GM12878 (cell line): ENCODE data around the gene ERI2. TPM values are rescaled to one million over a fixed set of nuclear protein-coding genes. Genes with fewer than 3 reads are reported as not detected.

Source experiments
- ATAC-seq: fragments of 200-7000 bp; cut with Tn5 transposase; 3 replicates; pipeline ENCODE4 v1.9.1; 2020; ENCODE audit warnings: mild to moderate bottlenecking, moderate library complexity
- BruUV-seq: library from RNA; stranded (reverse); fragments of 400-500 nt; replicated peaks from 2 replicates; lab custom pipeline; 2021; lab: Mats Ljungman, UMichigan
- CTCF ChIA-PET: fragments of 300-600 bp; sonication (Branson Sonifier 250); formaldehyde crosslinking; extraction: SDS; loops from one replicate; lab custom pipeline; 2021; ENCODE audit warnings: inconsistent platforms; lab: Yijun Ruan, JAX
- POLR2A ChIA-PET: fragments of 350-600 bp; formaldehyde crosslinking; extraction: SDS; loops from one replicate; lab custom pipeline; 2021; ENCODE audit warnings: inconsistent platforms; lab: Charles Lee
- RAD21 ChIA-PET: fragments of 300-600 bp; sonication (Branson Sonifier 250); formaldehyde crosslinking; loops from one replicate; lab custom pipeline; 2023; ENCODE audit warnings: antibody characterized with exemption; ENCODE audit not compliant: unreplicated experiment; lab: Charles Lee
- SMC1A ChIA-PET: fragments of 300-600 bp; sonication (Branson Sonifier 250); formaldehyde crosslinking; loops from one replicate; lab custom pipeline; 2023; ENCODE audit not compliant: unreplicated experiment, uncharacterized antibody; lab: Charles Lee
- DNase-seq: peaks from one replicate; pipeline ENCODE4 v3.0.0-alpha.2; 2011; ENCODE audit warnings: low read depth, low spot score
- FAIRE-seq: peaks from 3 replicates; lab custom pipeline; 2011; peaks lifted over from hg19 to GRCh38; lab: Jason Lieb, UNC
- H2AFZ ChIP-seq: 2 replicates; pipeline ENCODE4 v1.6.0; 2011; ENCODE audit warnings: low read depth, low read length, control low read depth; ENCODE audit not compliant: control insufficient read depth
- H3K27ac ChIP-seq: 2 replicates; pipeline ENCODE4 v1.5.1; 2011; ENCODE audit warnings: control low read depth; ENCODE audit not compliant: control insufficient read depth, insufficient read depth
- H3K27me3 ChIP-seq, 2 experiments: replicated peaks in 1 of 2; 2 replicates each; pipeline versions ENCODE4 v1.6.0 to v1.6.1; 2011; ENCODE audit warnings: low read length in 1 of 2; ENCODE audit not compliant: control insufficient read depth in 2 of 2, insufficient read depth in 2 of 2
- H3K36me3 ChIP-seq, 2 experiments: 2 replicates each; pipeline ENCODE4 v1.5.1; 2011; ENCODE audit warnings: low read length in 1 of 2; ENCODE audit not compliant: control insufficient read depth in 2 of 2, insufficient read depth in 2 of 2
- H3K4me1 ChIP-seq: 2 replicates; pipeline ENCODE4 v1.6.1; 2011; ENCODE audit warnings: mild to moderate bottlenecking, low read length, moderate library complexity, mixed read lengths; ENCODE audit not compliant: control insufficient read depth, insufficient read depth
- H3K4me2 ChIP-seq: 2 replicates; pipeline ENCODE4 v1.6.0; 2011; ENCODE audit warnings: control low read depth; ENCODE audit not compliant: control insufficient read depth, insufficient read depth
- H3K4me3 ChIP-seq: fragments of 200-600 bp; sonication (generic); 2 replicates; pipeline ENCODE4 v1.5.1; 2016
- H3K79me2 ChIP-seq: 2 replicates; pipeline ENCODE4 v1.6.0; 2011; ENCODE audit warnings: low read length; ENCODE audit not compliant: control insufficient read depth, insufficient read depth
- H3K9ac ChIP-seq: 2 replicates; pipeline ENCODE4 v1.8.0; 2011; ENCODE audit warnings: low read length, control low read depth, mixed read lengths; ENCODE audit not compliant: control insufficient read depth, insufficient read depth
- H3K9me3 ChIP-seq: replicated peaks from 3 replicates; pipeline ENCODE4 v1.5.1; 2011; ENCODE audit warnings: mild to moderate bottlenecking, low read length; ENCODE audit not compliant: control insufficient read depth, insufficient read depth
- H4K20me1 ChIP-seq: 2 replicates; pipeline ENCODE4 v1.6.0; 2011; ENCODE audit not compliant: control insufficient read depth, insufficient read depth
- CBX3 ChIP-seq: fragments of 200-600 bp; sonication (generic); IDR thresholded peaks from 2 replicates; pipeline ENCODE4 v1.6.1; 2016; ENCODE audit warnings: low read depth, borderline replicate concordance
- LARP7 ChIP-seq: fragments of 450-650 bp; IDR thresholded peaks from 2 replicates; pipeline ENCODE4 v1.6.1; 2017; ENCODE audit warnings: mild to moderate bottlenecking
- MEF2A ChIP-seq: IDR thresholded peaks from 2 replicates; pipeline ENCODE4 v1.6.1; 2011; ENCODE audit warnings: low read depth, mild to moderate bottlenecking, low read length, moderate library complexity; ENCODE audit not compliant: insufficient read depth
- MYB ChIP-seq: fragments of 150-350 bp; IDR thresholded peaks from 2 replicates; pipeline ENCODE4 v1.6.1; 2014; ENCODE audit warnings: mild to moderate bottlenecking, low read depth, low read length, borderline replicate concordance
- NBN ChIP-seq: fragments of 450-650 bp; IDR thresholded peaks from 2 replicates; pipeline ENCODE4 v1.6.1; 2016
- NFYA ChIP-seq: IDR thresholded peaks from 2 replicates; pipeline ENCODE4 v1.6.1; 2011; ENCODE audit warnings: low read depth, mild to moderate bottlenecking, low read length, improper control_type of control experiment, borderline replicate concordance
- NR2C1 ChIP-seq: fragments of 450-650 bp; IDR thresholded peaks from 2 replicates; pipeline ENCODE4 v1.6.1; 2017; ENCODE audit warnings: antibody characterized with exemption, mild to moderate bottlenecking, moderate library complexity
- NRF1 ChIP-seq: conservative IDR thresholded peaks from 2 replicates; pipeline ENCODE4 v1.6.1; 2011; ENCODE audit warnings: mild to moderate bottlenecking, low read depth, low read length, improper control_type of control experiment
- POU2F2 ChIP-seq: IDR thresholded peaks from 3 replicates; pipeline ENCODE4 v1.6.1; 2011; ENCODE audit warnings: low read depth, mild to moderate bottlenecking, low read length, borderline replicate concordance
- RELB ChIP-seq: fragments of 450-650 bp; IDR thresholded peaks from 2 replicates; pipeline ENCODE4 v1.6.1; 2017; ENCODE audit warnings: low read depth, mild to moderate bottlenecking, moderate library complexity
- SMARCA5 ChIP-seq: fragments of 450-650 bp; IDR thresholded peaks from 2 replicates; pipeline ENCODE4 v1.6.1; 2017; ENCODE audit warnings: mild to moderate bottlenecking
- STAT3 ChIP-seq: IDR thresholded peaks from 2 replicates; pipeline ENCODE4 v1.6.1; 2011; ENCODE audit warnings: low read depth, low read length, improper control_type of control experiment
- TCF7 ChIP-seq: IDR thresholded peaks from 2 replicates; pipeline ENCODE4 v1.6.1; 2014; ENCODE audit warnings: antibody characterized with exemption, borderline replicate concordance
- USF2 ChIP-seq: IDR thresholded peaks from 2 replicates; pipeline ENCODE4 v1.6.1; 2011; ENCODE audit warnings: low read depth, low read length, improper control_type of control experiment, borderline replicate concordance
- YY1 ChIP-seq: IDR thresholded peaks from 2 replicates; pipeline ENCODE4 v1.6.1; 2011; ENCODE audit warnings: low read depth, mild to moderate bottlenecking, low read length
- ZNF207 ChIP-seq: fragments of 450-650 bp; IDR thresholded peaks from 2 replicates; pipeline ENCODE4 v1.6.1; 2014; ENCODE audit warnings: antibody characterized with exemption, mild to moderate bottlenecking, borderline replicate concordance
- ZNF274 ChIP-seq: IDR thresholded peaks from one replicate; pipeline ENCODE4 v1.8.0; 2011; ENCODE audit not compliant: insufficient read length, insufficient read depth
- ZZZ3 ChIP-seq: IDR thresholded peaks from 2 replicates; pipeline ENCODE4 v1.6.1; 2011; ENCODE audit warnings: low read depth; ENCODE audit not compliant: control insufficient read depth, insufficient read length
- WGBS: methylation state at CpG from one replicate; pipeline ENCODE4 v1.1.6; 2016; ENCODE audit warnings: low lambda C conversion rate; ENCODE audit not compliant: insufficient replicate concordance, insufficient coverage; ENCODE audit errors: missing lambda C conversion rate; 5-methylcytosine and 5-hydroxymethylcytosine counted together
- in situ Hi-C: fragments of 300-500 bp; cut with MboI; formaldehyde crosslinking; loops from 9 replicates; pipeline ENCODE4 v1.14.3; 2018; ENCODE audit warnings: mixed read lengths
- intact Hi-C: fragments of 100-400 bp; cut with micrococcal nuclease; formaldehyde crosslinking; loops from one replicate; pipeline ENCODE4 v1.14.2; 2022; ENCODE audit not compliant: unreplicated experiment
- polyA plus RNA-seq, 11 experiments: library from polyadenylated mRNA; depleted of rRNA in 4 of 11; unstranded in 6 of 11; stranded (reverse) in 5 of 11; fragments of >200 nt; fragmentation: Nextera tagmentation in 4 of 11; fragmentation: Illumina TruSeq in 1 of 11; extraction: Ambion mirVana in 4 of 11; extraction: Trizol in 1 of 11; gene quantifications; 1 replicate in 1 of 11; 2 replicates in 10 of 11; pipeline versions ENCODE4 v1.2.1 to v1.2.3, GENCODE V29; 2011 to 2016; ENCODE audit warnings: inconsistent platforms in 2 of 11, missing spikeins in 2 of 11, low read depth in 1 of 11
- total RNA-seq, 4 experiments: library from RNA; depleted of rRNA in 3 of 4; stranded (reverse); fragments of >200 nt in 3 of 4; fragmentation: Illumina TruSeq in 1 of 4; extraction: Trizol in 1 of 4; gene quantifications; 2 replicates each; pipeline versions ENCODE4 v1.2.1 to v1.2.3, GENCODE V29; 2013 to 2021
- TF ChIP-seq, protein P1 (sequence below): fragments of 450-650 bp; IDR thresholded peaks from 2 replicates; pipeline ENCODE4 v1.6.1; 2014; ENCODE audit warnings: mild to moderate bottlenecking

ERI2 gene
- total and polyA plus RNA-seq, 10 of the 15 experiments (the other 5 are each of a cell fraction or from before 2014, with no cell fraction given) = 7.7 to 35.5 (median 19.2) TPM

- TF ChIP-seq CBX3 = no peak
- TF ChIP-seq, all 136 proteins: peak for 0
These were observed 55.7 kb downstream of the ERI2 start (continued) for GRCh38 chr16:20750558-20750957.

DNA sequence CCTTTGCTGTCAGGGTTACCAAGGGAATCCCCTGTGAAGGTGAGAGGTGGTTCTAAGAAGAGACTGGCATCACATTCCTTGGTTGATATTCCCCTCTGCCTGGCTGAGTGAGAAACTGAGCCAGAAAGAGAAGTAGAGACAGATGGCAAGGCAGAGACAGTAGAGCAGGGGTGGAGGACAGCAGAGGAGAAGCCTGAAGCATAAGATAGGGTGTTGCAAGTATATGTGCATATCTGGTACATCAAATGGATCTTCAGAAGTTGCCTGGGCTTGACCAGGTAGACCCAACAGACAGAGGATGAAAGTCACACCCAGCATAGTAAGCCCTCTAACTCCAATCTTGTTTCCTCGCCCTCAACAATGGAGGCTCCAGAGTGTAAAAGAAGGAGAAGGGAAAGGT, 56.8 kb downstream of the ERI2 start:
- no peaks in the 10 kb centered on the region for H3K36me3 ChIP-seq
- H3K4me3 ChIP-seq = no peak overlapping the region
- no peak overlapping the region for H3K27ac ChIP-seq
- no peak for DNase-seq
- H3K9me3 ChIP-seq = no peaks in the 10 kb centered on the region; the same call in 1 of the 3 replicates
- WGBS = 10% methylated on average over 1 of the region's 1 CpG
- H3K9ac ChIP-seq = no peak overlapping the region
- CTCF ChIA-PET = no interaction called here
- TF ChIP-seq POU2F2 (no peak), TCF7 (no peak), NRF1 (no peak), NFYA (no peak), SMARCA5 (no peak), YY1 (no peak), NR2C1 (no peak), LARP7 (no peak), ZZZ3 (no peak), STAT3 (no peak), MEF2A (no peak), ZNF207 (no peak), ZNF274 (no peak), USF2 (no peak), NBN (no peak), MYB (no peak), RELB (no peak)
- TF ChIP-seq, protein P1, sequence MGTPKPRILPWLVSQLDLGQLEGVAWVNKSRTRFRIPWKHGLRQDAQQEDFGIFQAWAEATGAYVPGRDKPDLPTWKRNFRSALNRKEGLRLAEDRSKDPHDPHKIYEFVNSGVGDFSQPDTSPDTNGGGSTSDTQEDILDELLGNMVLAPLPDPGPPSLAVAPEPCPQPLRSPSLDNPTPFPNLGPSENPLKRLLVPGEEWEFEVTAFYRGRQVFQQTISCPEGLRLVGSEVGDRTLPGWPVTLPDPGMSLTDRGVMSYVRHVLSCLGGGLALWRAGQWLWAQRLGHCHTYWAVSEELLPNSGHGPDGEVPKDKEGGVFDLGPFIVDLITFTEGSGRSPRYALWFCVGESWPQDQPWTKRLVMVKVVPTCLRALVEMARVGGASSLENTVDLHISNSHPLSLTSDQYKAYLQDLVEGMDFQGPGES = no peak
- TF ChIP-seq, all 136 proteins: peak for 0
- no peaks in the 10 kb centered on the region for H3K79me2 ChIP-seq
- POLR2A ChIA-PET = no interaction called here
- FAIRE-seq = no peak
- no peak overlapping the region for H3K4me2 ChIP-seq
- no peaks in the 10 kb centered on the region for H3K27me3 ChIP-seq
- SMC1A ChIA-PET = no interaction called here
- no peak overlapping the region for H2AFZ ChIP-seq
- intact Hi-C loops (no loop called here), in situ Hi-C loops (no loop called here)
- H4K20me1 ChIP-seq = no peaks in the 10 kb centered on the region
- no peaks in the 10 kb centered on the region for H3K4me1 ChIP-seq
- BruUV-seq = no TSS peak
- no peak for ATAC-seq
- RAD21 ChIA-PET = no interaction called here
